HepG2 (cell line): ENCODE measurements around the gene GSTA5. TPM values are rescaled to one million over a fixed set of nuclear protein-coding genes. Genes with fewer than 3 reads are reported as not detected.

Source experiments
- ARID2 ChIP-seq: sonication (generic); formaldehyde crosslinking; IDR thresholded peaks from 2 replicates; pipeline ENCODE4 v1.8.1; 2022; ENCODE audit warnings: mild to moderate bottlenecking, missing genetic modification reagents, borderline replicate concordance
- ARNTL ChIP-seq: sonication (generic); formaldehyde crosslinking; IDR thresholded peaks from 2 replicates; pipeline ENCODE4 v1.4.0; 2020; ENCODE audit warnings: mild to moderate bottlenecking, missing genetic modification reagents
- CCDC6 ChIP-seq: sonication (generic); formaldehyde crosslinking; IDR thresholded peaks from 2 replicates; pipeline ENCODE4 v1.8.1; 2022; ENCODE audit warnings: mild to moderate bottlenecking, missing genetic modification reagents, moderate library complexity
- NPAS2 ChIP-seq: sonication (generic); formaldehyde crosslinking; IDR thresholded peaks from 2 replicates; pipeline ENCODE4 v1.8.0; 2022; ENCODE audit warnings: mild to moderate bottlenecking, missing genetic modification reagents, borderline replicate concordance
- POGZ ChIP-seq: sonication (generic); formaldehyde crosslinking; IDR thresholded peaks from 2 replicates; pipeline ENCODE4 v1.4.0; 2020; ENCODE audit warnings: mild to moderate bottlenecking, missing genetic modification reagents
- PPARG ChIP-seq: conservative IDR thresholded peaks from 2 replicates; pipeline ENCODE4 v1.6.1; 2016; ENCODE audit warnings: missing biosample characterization, missing genetic modification reagents
- RBAK ChIP-seq: sonication (generic); formaldehyde crosslinking; IDR thresholded peaks from 2 replicates; pipeline ENCODE4 v1.5.1; 2020; ENCODE audit warnings: mild to moderate bottlenecking, missing genetic modification reagents
- YY1 ChIP-seq: IDR thresholded peaks from 2 replicates; pipeline ENCODE4 v1.6.1; 2011; ENCODE audit warnings: low read length, low read depth, moderate library complexity, mild to moderate bottlenecking; ENCODE audit not compliant: insufficient read depth, insufficient replicate concordance
- ZNF460 ChIP-seq: sonication (generic); formaldehyde crosslinking; IDR thresholded peaks from 2 replicates; pipeline ENCODE4 v1.5.1; 2020; ENCODE audit warnings: missing genetic modification reagents, mild to moderate bottlenecking, borderline replicate concordance
- ZNF556 ChIP-seq: sonication (generic); formaldehyde crosslinking; IDR thresholded peaks from 2 replicates; pipeline ENCODE4 v1.4.0; 2020; ENCODE audit warnings: mild to moderate bottlenecking, missing genetic modification reagents, borderline replicate concordance
- ZNF570 ChIP-seq: sonication (generic); formaldehyde crosslinking; IDR thresholded peaks from 2 replicates; pipeline ENCODE4 v1.4.0; 2020; ENCODE audit warnings: mild to moderate bottlenecking, missing genetic modification reagents, borderline replicate concordance
- ZSCAN22 ChIP-seq: sonication (generic); formaldehyde crosslinking; IDR thresholded peaks from 2 replicates; pipeline ENCODE4 v1.4.0; 2020; ENCODE audit warnings: mild to moderate bottlenecking, missing genetic modification reagents
- polyA plus RNA-seq, 8 experiments: library from polyadenylated mRNA; depleted of rRNA in 3 of 8; stranded (reverse) in 7 of 8; unstranded in 1 of 8; fragments of >200 nt; fragmentation: Illumina TruSeq in 4 of 8; extraction: Trizol in 4 of 8; gene quantifications; 2 replicates each; pipeline versions ENCODE4 v1.2.1 to v1.2.3, GENCODE V29; 2011 to 2016; ENCODE audit warnings: low read depth in 4 of 8, missing spikeins in 1 of 8, mixed read lengths in 1 of 8; ENCODE audit not compliant: insufficient read depth in 1 of 8
- total RNA-seq, 5 experiments: library from RNA; depleted of rRNA; stranded (reverse); fragments of >200 nt; fragmentation: Illumina TruSeq; extraction: Trizol; gene quantifications; 2 replicates each; pipeline ENCODE4 v1.2.3, GENCODE V29; 2016; ENCODE audit warnings: low read depth in 1 of 5
- TF ChIP-seq, protein P1 (sequence below): sonication (generic); formaldehyde crosslinking; IDR thresholded peaks from 2 replicates; pipeline ENCODE4 v1.4.0; 2020; ENCODE audit warnings: missing genetic modification reagents
- TF ChIP-seq, protein P2 (sequence below): sonication (generic); formaldehyde crosslinking; IDR thresholded peaks from 2 replicates; pipeline ENCODE4 v1.4.0; 2020; ENCODE audit warnings: missing genetic modification reagents, mild to moderate bottlenecking, borderline replicate concordance
- TF ChIP-seq, protein P3 (sequence below): sonication (generic); formaldehyde crosslinking; IDR thresholded peaks from 2 replicates; pipeline ENCODE4 v1.8.0; 2022; ENCODE audit warnings: missing genetic modification reagents, low read depth, mild to moderate bottlenecking, borderline replicate concordance
- TF ChIP-seq, protein P4 (sequence below): sonication (generic); formaldehyde crosslinking; conservative IDR thresholded peaks from 2 replicates; pipeline ENCODE4 v1.4.0; 2020; ENCODE audit warnings: missing genetic modification reagents

Gene GSTA5
- total and polyA plus RNA-seq, 2 of the 13 experiments (the other 11 are each of a cell fraction or from before 2014, with no cell fraction given) = not detected

DNA sequence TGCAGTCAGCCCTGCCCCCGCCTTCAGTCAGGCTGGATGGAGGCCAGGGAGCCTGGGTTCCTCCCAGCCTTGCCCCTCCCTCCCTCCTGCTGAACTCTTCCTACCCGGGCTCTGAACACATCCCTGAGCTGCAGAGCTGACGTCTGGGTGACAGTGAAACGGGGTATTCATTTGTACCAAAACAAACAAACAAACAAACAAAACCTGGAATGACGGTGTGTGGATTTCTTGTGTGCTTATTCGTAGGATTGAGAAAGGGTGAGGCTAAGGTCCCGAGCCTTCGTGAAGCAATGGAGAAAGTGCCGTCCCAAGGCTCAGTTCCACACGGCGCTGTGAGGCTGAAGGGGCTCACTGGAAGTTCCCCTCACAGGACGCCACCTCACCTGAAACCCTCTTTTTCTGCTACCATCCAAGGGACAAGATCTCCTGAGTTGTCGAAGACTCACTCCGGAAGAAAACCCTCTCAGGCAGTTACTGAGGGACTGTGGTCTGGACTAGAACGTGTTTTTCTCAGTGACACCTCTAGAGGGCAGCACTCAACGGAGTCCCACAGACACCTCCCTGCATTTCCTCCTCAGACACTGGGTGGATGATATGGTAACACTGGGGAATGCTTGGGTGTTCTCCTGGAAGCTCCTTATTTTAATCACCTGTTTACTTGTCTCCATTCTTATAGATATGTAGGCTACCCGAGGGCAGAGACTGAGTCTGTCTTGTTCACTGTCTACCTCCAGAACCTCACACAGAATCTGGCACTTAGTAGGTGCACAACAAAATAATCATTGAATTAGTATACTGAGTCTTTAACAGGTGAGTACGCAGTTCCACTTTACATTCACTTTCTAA, 41.6 kb upstream of the GSTA5 start (continued):
- TF ChIP-seq, protein P1, sequence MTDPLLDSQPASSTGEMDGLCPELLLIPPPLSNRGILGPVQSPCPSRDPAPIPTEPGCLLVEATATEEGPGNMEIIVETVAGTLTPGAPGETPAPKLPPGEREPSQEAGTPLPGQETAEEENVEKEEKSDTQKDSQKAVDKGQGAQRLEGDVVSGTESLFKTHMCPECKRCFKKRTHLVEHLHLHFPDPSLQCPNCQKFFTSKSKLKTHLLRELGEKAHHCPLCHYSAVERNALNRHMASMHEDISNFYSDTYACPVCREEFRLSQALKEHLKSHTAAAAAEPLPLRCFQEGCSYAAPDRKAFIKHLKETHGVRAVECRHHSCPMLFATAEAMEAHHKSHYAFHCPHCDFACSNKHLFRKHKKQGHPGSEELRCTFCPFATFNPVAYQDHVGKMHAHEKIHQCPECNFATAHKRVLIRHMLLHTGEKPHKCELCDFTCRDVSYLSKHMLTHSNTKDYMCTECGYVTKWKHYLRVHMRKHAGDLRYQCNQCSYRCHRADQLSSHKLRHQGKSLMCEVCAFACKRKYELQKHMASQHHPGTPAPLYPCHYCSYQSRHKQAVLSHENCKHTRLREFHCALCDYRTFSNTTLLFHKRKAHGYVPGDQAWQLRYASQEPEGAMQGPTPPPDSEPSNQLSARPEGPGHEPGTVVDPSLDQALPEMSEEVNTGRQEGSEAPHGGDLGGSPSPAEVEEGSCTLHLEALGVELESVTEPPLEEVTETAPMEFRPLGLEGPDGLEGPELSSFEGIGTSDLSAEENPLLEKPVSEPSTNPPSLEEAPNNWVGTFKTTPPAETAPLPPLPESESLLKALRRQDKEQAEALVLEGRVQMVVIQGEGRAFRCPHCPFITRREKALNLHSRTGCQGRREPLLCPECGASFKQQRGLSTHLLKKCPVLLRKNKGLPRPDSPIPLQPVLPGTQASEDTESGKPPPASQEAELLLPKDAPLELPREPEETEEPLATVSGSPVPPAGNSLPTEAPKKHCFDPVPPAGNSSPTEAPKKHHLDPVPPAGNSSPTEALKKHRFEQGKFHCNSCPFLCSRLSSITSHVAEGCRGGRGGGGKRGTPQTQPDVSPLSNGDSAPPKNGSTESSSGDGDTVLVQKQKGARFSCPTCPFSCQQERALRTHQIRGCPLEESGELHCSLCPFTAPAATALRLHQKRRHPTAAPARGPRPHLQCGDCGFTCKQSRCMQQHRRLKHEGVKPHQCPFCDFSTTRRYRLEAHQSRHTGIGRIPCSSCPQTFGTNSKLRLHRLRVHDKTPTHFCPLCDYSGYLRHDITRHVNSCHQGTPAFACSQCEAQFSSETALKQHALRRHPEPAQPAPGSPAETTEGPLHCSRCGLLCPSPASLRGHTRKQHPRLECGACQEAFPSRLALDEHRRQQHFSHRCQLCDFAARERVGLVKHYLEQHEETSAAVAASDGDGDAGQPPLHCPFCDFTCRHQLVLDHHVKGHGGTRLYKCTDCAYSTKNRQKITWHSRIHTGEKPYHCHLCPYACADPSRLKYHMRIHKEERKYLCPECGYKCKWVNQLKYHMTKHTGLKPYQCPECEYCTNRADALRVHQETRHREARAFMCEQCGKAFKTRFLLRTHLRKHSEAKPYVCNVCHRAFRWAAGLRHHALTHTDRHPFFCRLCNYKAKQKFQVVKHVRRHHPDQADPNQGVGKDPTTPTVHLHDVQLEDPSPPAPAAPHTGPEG (CRISPR knock-in tag) = 0 out of 2 replicates have a peak, but pooled peaks have one; percentile 34
- TF ChIP-seq, protein P2, sequence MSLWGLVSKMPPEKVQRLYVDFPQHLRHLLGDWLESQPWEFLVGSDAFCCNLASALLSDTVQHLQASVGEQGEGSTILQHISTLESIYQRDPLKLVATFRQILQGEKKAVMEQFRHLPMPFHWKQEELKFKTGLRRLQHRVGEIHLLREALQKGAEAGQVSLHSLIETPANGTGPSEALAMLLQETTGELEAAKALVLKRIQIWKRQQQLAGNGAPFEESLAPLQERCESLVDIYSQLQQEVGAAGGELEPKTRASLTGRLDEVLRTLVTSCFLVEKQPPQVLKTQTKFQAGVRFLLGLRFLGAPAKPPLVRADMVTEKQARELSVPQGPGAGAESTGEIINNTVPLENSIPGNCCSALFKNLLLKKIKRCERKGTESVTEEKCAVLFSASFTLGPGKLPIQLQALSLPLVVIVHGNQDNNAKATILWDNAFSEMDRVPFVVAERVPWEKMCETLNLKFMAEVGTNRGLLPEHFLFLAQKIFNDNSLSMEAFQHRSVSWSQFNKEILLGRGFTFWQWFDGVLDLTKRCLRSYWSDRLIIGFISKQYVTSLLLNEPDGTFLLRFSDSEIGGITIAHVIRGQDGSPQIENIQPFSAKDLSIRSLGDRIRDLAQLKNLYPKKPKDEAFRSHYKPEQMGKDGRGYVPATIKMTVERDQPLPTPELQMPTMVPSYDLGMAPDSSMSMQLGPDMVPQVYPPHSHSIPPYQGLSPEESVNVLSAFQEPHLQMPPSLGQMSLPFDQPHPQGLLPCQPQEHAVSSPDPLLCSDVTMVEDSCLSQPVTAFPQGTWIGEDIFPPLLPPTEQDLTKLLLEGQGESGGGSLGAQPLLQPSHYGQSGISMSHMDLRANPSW (CRISPR knock-in tag) = no peak
- no peak for TF ChIP-seq ZNF570 (CRISPR knock-in tag)
- TF ChIP-seq, protein P3, sequence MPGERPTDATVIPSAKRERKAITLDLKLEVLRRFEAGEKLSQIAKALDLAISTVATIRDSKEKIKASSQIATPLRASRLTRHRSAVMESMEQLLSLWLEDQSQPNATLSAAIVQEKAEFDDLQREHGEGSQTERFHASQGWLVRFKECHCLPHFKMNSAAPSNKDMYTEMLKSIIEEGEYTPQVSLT = no peak
- TF ChIP-seq YY1 = no peak
- TF ChIP-seq PPARG (CRISPR knock-in tag) = no peak
- no peak for TF ChIP-seq ARNTL
- no peak for TF ChIP-seq NPAS2 (CRISPR knock-in tag)
- TF ChIP-seq, protein P4, sequence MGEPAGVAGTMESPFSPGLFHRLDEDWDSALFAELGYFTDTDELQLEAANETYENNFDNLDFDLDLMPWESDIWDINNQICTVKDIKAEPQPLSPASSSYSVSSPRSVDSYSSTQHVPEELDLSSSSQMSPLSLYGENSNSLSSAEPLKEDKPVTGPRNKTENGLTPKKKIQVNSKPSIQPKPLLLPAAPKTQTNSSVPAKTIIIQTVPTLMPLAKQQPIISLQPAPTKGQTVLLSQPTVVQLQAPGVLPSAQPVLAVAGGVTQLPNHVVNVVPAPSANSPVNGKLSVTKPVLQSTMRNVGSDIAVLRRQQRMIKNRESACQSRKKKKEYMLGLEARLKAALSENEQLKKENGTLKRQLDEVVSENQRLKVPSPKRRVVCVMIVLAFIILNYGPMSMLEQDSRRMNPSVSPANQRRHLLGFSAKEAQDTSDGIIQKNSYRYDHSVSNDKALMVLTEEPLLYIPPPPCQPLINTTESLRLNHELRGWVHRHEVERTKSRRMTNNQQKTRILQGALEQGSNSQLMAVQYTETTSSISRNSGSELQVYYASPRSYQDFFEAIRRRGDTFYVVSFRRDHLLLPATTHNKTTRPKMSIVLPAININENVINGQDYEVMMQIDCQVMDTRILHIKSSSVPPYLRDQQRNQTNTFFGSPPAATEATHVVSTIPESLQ (CRISPR knock-in tag) = no peak
- TF ChIP-seq ZSCAN22 (CRISPR knock-in tag) = no peak
- peak; percentile 81; the same call in 1 of the 2 replicates for TF ChIP-seq ZNF556 (CRISPR knock-in tag)
- no peak for TF ChIP-seq RBAK
- TF ChIP-seq CCDC6 (CRISPR knock-in tag) = 0 out of 2 replicates have a peak, but pooled peaks have one; percentile 58
- no peak for TF ChIP-seq ARID2 (CRISPR knock-in tag)
- no peak for TF ChIP-seq ZNF460 (CRISPR knock-in tag)
- TF ChIP-seq POGZ (CRISPR knock-in tag) = peak; percentile 57; the same call in 1 of the 2 replicates
